Prostate gland (tissue), 2 donors: ENCODE measurements around the gene RP9.

ENCODE experiments used
- CTCF ChIP-seq, 4 experiments: fragments of 200-600 bp in 2 of 4; fragments of 450-650 bp in 2 of 4; sonication (generic) in 2 of 4; IDR thresholded peaks; 1 replicate in 3 of 4; 2 replicates in 1 of 4; pipeline ENCODE4 v1.5.1; 2016 to 2019; ENCODE audit warnings: antibody characterized with exemption in 4 of 4, mild to moderate bottlenecking in 2 of 4, moderate library complexity in 2 of 4
- POLR2AphosphoS5 ChIP-seq: sonication (generic); formaldehyde crosslinking; IDR thresholded peaks from one replicate; pipeline ENCODE4 v1.6.1; 2017; ENCODE audit warnings: antibody characterized with exemption

DNA sequence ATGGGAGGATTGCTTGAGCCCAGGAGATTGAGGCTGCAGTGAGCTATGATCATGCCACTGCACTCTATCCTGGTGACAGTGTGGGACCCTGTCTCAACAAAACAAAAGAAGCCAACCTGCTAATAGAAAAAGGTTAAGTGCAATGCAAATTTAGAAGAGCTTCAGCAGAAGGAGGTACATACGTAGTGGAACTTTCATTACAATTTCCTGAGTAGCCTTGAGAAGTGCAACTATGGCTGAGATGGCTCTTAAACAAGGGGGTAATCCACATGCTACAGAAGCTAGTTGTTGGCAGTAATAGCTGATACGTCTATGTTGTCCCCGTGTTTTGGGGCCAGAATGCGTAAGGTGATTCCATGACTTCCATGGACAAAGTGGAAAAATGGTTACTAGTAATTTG, 36.0 kb downstream of the RP9 start:
- no peak for TF ChIP-seq CTCF (IDR thresholded peaks at IDR 0.05)
- TF ChIP-seq POLR2AphosphoS5, result no peak
